H9 (cell line): ENCODE data around the gene KCNMA1. TPM values are rescaled to one million over a fixed set of nuclear protein-coding genes. Genes with fewer than 3 reads are reported as not detected.

Source experiments
- DNase-seq: peaks from one replicate; pipeline ENCODE4 v3.0.0-alpha.2; 2017
- H2AFZ ChIP-seq: one replicate; pipeline ENCODE4 v1.6.1; 2013; ENCODE audit warnings: mild to moderate bottlenecking, low read length, control low read depth, moderate library complexity
- H2AK5ac ChIP-seq: 2 replicates; pipeline ENCODE4 v1.6.1; 2013; ENCODE audit warnings: low read length, control low read depth, mixed read lengths; ENCODE audit not compliant: insufficient read length
- H2BK120ac ChIP-seq: one replicate; pipeline ENCODE4 v1.6.1; 2013; ENCODE audit warnings: low read depth, mild to moderate bottlenecking, low read length, control low read depth, inconsistent platforms; ENCODE audit not compliant: poor library complexity, severe bottlenecking
- H2BK12ac ChIP-seq: 2 replicates; pipeline ENCODE4 v1.6.1; 2013; ENCODE audit warnings: low read length, control low read depth, mixed read lengths, low read depth; ENCODE audit not compliant: insufficient read length
- H2BK15ac ChIP-seq: 2 replicates; pipeline ENCODE4 v1.6.1; 2013; ENCODE audit warnings: low read depth, low read length, control low read depth
- H2BK20ac ChIP-seq: one replicate; pipeline ENCODE4 v1.6.1; 2013; ENCODE audit warnings: low read depth, mild to moderate bottlenecking, low read length, control low read depth, inconsistent platforms; ENCODE audit not compliant: poor library complexity, severe bottlenecking
- H2BK5ac ChIP-seq: 2 replicates; pipeline ENCODE4 v1.6.1; 2013; ENCODE audit warnings: low read length, control low read depth, mixed read lengths; ENCODE audit not compliant: insufficient read length
- H3K14ac ChIP-seq: 2 replicates; pipeline ENCODE4 v1.6.1; 2013; ENCODE audit warnings: low read length, control low read depth; ENCODE audit not compliant: insufficient read depth
- H3K18ac ChIP-seq: 2 replicates; pipeline ENCODE4 v1.6.1; 2013; ENCODE audit warnings: low read depth, mild to moderate bottlenecking, mixed read lengths, low read length, control low read depth; ENCODE audit not compliant: insufficient read length
- H3K23ac ChIP-seq: 2 replicates; pipeline ENCODE4 v1.6.1; 2013; ENCODE audit warnings: low read length, control low read depth, mixed read lengths, low read depth; ENCODE audit not compliant: insufficient read length
- H3K23me2 ChIP-seq: 2 replicates; pipeline ENCODE4 v1.6.1; 2013; ENCODE audit warnings: low read depth, mild to moderate bottlenecking, mixed read lengths, low read length, control low read depth; ENCODE audit not compliant: insufficient read length, poor library complexity, severe bottlenecking
- H3K27ac ChIP-seq: 2 replicates; pipeline ENCODE4 v1.5.1; 2013; ENCODE audit warnings: low read length, control low read depth, mixed read lengths, low read depth; ENCODE audit not compliant: insufficient read length
- H3K27me3 ChIP-seq: 2 replicates; pipeline ENCODE4 v1.6.1; 2013; ENCODE audit warnings: low read length, control low read depth, inconsistent platforms; ENCODE audit not compliant: insufficient read depth
- H3K4ac ChIP-seq: 2 replicates; pipeline ENCODE4 v1.6.1; 2013; ENCODE audit warnings: low read depth, mild to moderate bottlenecking, control low read depth, inconsistent platforms, low read length, moderate library complexity
- H3K4me1 ChIP-seq: 2 replicates; pipeline ENCODE4 v1.6.1; 2013; ENCODE audit warnings: low read length, control low read depth, inconsistent platforms; ENCODE audit not compliant: insufficient read depth
- H3K4me2 ChIP-seq: 2 replicates; pipeline ENCODE4 v1.6.1; 2013; ENCODE audit warnings: low read length, control low read depth, mixed read lengths; ENCODE audit not compliant: insufficient read length, insufficient read depth
- H3K56ac ChIP-seq: 2 replicates; pipeline ENCODE4 v1.6.1; 2013; ENCODE audit warnings: low read depth, mild to moderate bottlenecking, mixed read lengths, low read length, control low read depth; ENCODE audit not compliant: insufficient read length
- H3K79me1 ChIP-seq: 2 replicates; pipeline ENCODE4 v1.6.1; 2013; ENCODE audit warnings: low read depth, mild to moderate bottlenecking, moderate library complexity, low read length, control low read depth, inconsistent platforms; ENCODE audit not compliant: insufficient read depth, poor library complexity, severe bottlenecking
- H3K79me2 ChIP-seq: 2 replicates; pipeline ENCODE4 v1.6.1; 2013; ENCODE audit warnings: low read length, control low read depth, inconsistent platforms; ENCODE audit not compliant: insufficient read depth
- H3K9ac ChIP-seq: 2 replicates; pipeline ENCODE4 v1.6.1; 2013; ENCODE audit warnings: low read length, control low read depth, mixed read lengths; ENCODE audit not compliant: insufficient read length; ENCODE audit errors: extremely low read depth
- H3K9me3 ChIP-seq: one replicate; pipeline ENCODE4 v1.6.1; 2013; ENCODE audit warnings: low read depth, low read length, inconsistent platforms; ENCODE audit not compliant: control insufficient read depth
- H3T11ph ChIP-seq: one replicate; pipeline ENCODE4 v1.6.1; 2013; ENCODE audit warnings: mild to moderate bottlenecking, low read length, control low read depth, inconsistent platforms
- H4K20me1 ChIP-seq: one replicate; pipeline ENCODE4 v1.6.1; 2013; ENCODE audit not compliant: control insufficient read depth, insufficient read length, insufficient read depth
- H4K5ac ChIP-seq: 2 replicates; pipeline ENCODE4 v1.6.1; 2013; ENCODE audit warnings: low read depth, mild to moderate bottlenecking, mixed read lengths, low read length, control low read depth; ENCODE audit not compliant: insufficient read length
- H4K8ac ChIP-seq: replicated peaks from 2 replicates; pipeline ENCODE4 v1.6.1; 2013; ENCODE audit warnings: low read length, control low read depth, mixed read lengths, low read depth; ENCODE audit not compliant: insufficient read length
- H4K91ac ChIP-seq: 2 replicates; pipeline ENCODE4 v1.6.1; 2013; ENCODE audit warnings: low read depth, mild to moderate bottlenecking, moderate library complexity, mixed read lengths, low read length, control low read depth; ENCODE audit not compliant: insufficient read length
- H3K27ac Mint-ChIP-seq, 3 experiments: 2 replicates in 2 of 3; 3 replicates in 1 of 3; pipeline ENCODE4 v1.8.0; 2020 to 2021; ENCODE audit warnings: mixed read lengths in 3 of 3, mild to moderate bottlenecking in 1 of 3, moderate library complexity in 1 of 3
- H3K27me3 Mint-ChIP-seq: 2 replicates; pipeline ENCODE4 v1.8.0; 2021; ENCODE audit warnings: low read depth, mild to moderate bottlenecking, moderate library complexity, mixed read lengths
- H3K36me3 Mint-ChIP-seq, 3 experiments: 2 replicates in 2 of 3; 3 replicates in 1 of 3; pipeline ENCODE4 v1.8.0; 2020 to 2021; ENCODE audit warnings: low read depth in 3 of 3, mixed read lengths in 3 of 3; ENCODE audit not compliant: insufficient read depth in 1 of 3
- H3K4me1 Mint-ChIP-seq, 2 experiments: 2 replicates each; pipeline ENCODE4 v1.8.0; 2020; ENCODE audit warnings: mixed read lengths in 2 of 2
- H3K4me3 Mint-ChIP-seq, 2 experiments: 2 replicates in 1 of 2; 3 replicates in 1 of 2; pipeline ENCODE4 v1.8.0; 2020 to 2021; ENCODE audit warnings: mild to moderate bottlenecking in 2 of 2, mixed read lengths in 2 of 2, moderate library complexity in 1 of 2
- H3K9me3 Mint-ChIP-seq, 2 experiments: 2 replicates in 1 of 2; 3 replicates in 1 of 2; pipeline ENCODE4 v1.8.0; 2020; ENCODE audit warnings: mild to moderate bottlenecking in 2 of 2, mixed read lengths in 2 of 2, moderate library complexity in 1 of 2
- WGBS: extraction: QIAGEN DNeasy Blood & Tissue Kit; methylation state at CpG from one replicate; pipeline ENCODE4 v1.1.7; 2013; ENCODE audit warnings: missing lambda C conversion rate, low lambda C conversion rate, mixed read lengths; ENCODE audit not compliant: insufficient read length; ENCODE audit errors: extremely low coverage; 5-methylcytosine and 5-hydroxymethylcytosine counted together
- total RNA-seq: library from RNA; stranded (reverse); gene quantifications from 2 replicates; pipeline ENCODE4 v1.2.1, GENCODE V29; 2021
- TF ChIP-seq, protein P1 (sequence below): fragments of 200-600 bp; sonication (generic); conservative IDR thresholded peaks from 3 replicates; pipeline ENCODE4 v1.8.0; 2021; ENCODE audit warnings: antibody characterized with exemption, mild to moderate bottlenecking

KCNMA1 gene
- total RNA-seq, 1 experiment from 2014 or later: 2.0 TPM

DNA sequence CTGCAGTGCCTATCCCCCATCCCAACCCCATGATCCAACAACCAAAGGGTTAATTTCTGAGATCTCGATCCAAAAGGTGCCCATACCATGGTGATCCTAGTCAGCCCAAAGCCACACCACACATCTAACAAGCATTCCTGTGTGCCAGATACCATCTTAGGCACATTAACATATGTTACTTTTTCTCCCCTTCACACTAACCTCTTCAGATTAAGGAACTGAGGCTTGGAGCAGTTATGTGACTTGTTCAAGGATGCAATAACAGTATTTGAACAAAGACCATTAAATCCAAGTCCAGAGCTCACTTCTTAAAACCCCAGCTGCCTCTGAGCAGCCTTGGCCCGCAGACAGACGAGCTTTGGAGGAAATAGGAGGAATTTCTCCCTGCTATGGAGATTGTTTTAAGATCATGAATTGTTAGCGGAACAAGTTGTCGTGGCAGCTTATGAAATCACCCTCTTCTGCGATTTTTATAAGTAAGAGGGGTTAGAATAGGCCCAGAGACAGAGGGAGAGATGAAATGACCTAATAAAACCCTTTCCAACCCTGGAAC, 327.2 kb downstream of the KCNMA1 start:
- Mint-ChIP-seq H3K4me1 (peaks cover 21 to 23% of the 10 kb centered on the region in 2 experiments), H3K27ac (no peak overlapping the region), H3K36me3 (no peaks in the 10 kb centered on the region), H3K27me3 (no peaks in the 10 kb centered on the region), H3K9me3 (no peaks in the 10 kb centered on the region), H3K4me3 (no peak overlapping the region; a peak in 1 of 5 replicates)
- Histone ChIP-seq H2BK12ac (no peak overlapping the region), H4K91ac (no peak overlapping the region), H2BK20ac (no peak overlapping the region), H4K20me1 (no peaks in the 10 kb centered on the region), H3K18ac (no peak overlapping the region), H3K4ac (no peak overlapping the region), H4K5ac (no peak overlapping the region), H3K27me3 (no peaks in the 10 kb centered on the region), H3K14ac (no peak overlapping the region), H2AK5ac (no peak overlapping the region), H3K79me1 (no peaks in the 10 kb centered on the region), H2BK120ac (no peak overlapping the region), H4K8ac (no peak overlapping the region), H2BK15ac (no peak overlapping the region), H3K9ac (no peak overlapping the region), H3K27ac (no peak overlapping the region), H3K4me2 (no peak overlapping the region), H3K9me3 (no peaks in the 10 kb centered on the region), H3T11ph (no peak overlapping the region), H3K23me2 (no peaks in the 10 kb centered on the region), H3K56ac (no peak overlapping the region), H2AFZ (no peak overlapping the region), H2BK5ac (no peak overlapping the region), H3K23ac (no peak overlapping the region), H3K79me2 (no peaks in the 10 kb centered on the region), H3K4me1 (peaks cover 8% of the 10 kb centered on the region; the same call in 1 of the 2 replicates)
- no CpG with 5 or more reads among the region's 6 CpGs for WGBS
- TF ChIP-seq, protein P1, sequence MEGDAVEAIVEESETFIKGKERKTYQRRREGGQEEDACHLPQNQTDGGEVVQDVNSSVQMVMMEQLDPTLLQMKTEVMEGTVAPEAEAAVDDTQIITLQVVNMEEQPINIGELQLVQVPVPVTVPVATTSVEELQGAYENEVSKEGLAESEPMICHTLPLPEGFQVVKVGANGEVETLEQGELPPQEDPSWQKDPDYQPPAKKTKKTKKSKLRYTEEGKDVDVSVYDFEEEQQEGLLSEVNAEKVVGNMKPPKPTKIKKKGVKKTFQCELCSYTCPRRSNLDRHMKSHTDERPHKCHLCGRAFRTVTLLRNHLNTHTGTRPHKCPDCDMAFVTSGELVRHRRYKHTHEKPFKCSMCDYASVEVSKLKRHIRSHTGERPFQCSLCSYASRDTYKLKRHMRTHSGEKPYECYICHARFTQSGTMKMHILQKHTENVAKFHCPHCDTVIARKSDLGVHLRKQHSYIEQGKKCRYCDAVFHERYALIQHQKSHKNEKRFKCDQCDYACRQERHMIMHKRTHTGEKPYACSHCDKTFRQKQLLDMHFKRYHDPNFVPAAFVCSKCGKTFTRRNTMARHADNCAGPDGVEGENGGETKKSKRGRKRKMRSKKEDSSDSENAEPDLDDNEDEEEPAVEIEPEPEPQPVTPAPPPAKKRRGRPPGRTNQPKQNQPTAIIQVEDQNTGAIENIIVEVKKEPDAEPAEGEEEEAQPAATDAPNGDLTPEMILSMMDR: no peak
- DNase-seq: no peak
